ENCODE data around the gene CDK11A. TPM values are rescaled to one million over a fixed set of nuclear protein-coding genes. Genes with fewer than 3 reads are reported as not detected.
"Not testable (repeated sequence)": the region's sequence is repeated elsewhere in the genome, so short reads cannot be mapped to it uniquely, and the experiment has no call there.

Gene CDK11A
- total RNA-seq, 1 donor, result 27.9 TPM

GRCh38 chr1:1758059-1758621, 34.0 kb upstream of the CDK11A start:
- no peak overlapping the region for H3K4me3 ChIP-seq (ENCODE audit: low read length)
- H3K4me1 ChIP-seq (ENCODE audit: insufficient read depth, low read length), result peaks cover 10% of the 10 kb centered on the region

GRCh38 chr1:1757422-1758058, 33.4 kb upstream of the CDK11A start:
- Histone ChIP-seq H3K4me3 (ENCODE audit: low read length) (no peak overlapping the region), H3K9me3 (ENCODE audit: low read depth, low read length) (no peaks in the 10 kb centered on the region), H3K4me1 (ENCODE audit: insufficient read depth, low read length) (peaks cover 10% of the 10 kb centered on the region), H3K27me3 (ENCODE audit: insufficient read depth, low read length) (no peaks in the 10 kb centered on the region)

More at GRCh38 chr1:1758059-1758621, 34.0 kb upstream of the CDK11A start:
- Histone ChIP-seq H3K9me3 (ENCODE audit: low read depth, low read length) (no peaks in the 10 kb centered on the region), H3K27me3 (ENCODE audit: insufficient read depth, low read length) (no peaks in the 10 kb centered on the region)

- H3K9me3 ChIP-seq (ENCODE audit: low read depth, low read length), result no peaks in the 10 kb centered on the region
- peaks cover 10% of the 10 kb centered on the region for H3K4me1 ChIP-seq (ENCODE audit: insufficient read depth, low read length)
- no peak overlapping the region for H3K4me3 ChIP-seq (ENCODE audit: low read length)
- H3K27me3 ChIP-seq (ENCODE audit: insufficient read depth, low read length), result no peaks in the 10 kb centered on the region
These were observed 32.7 kb upstream of the CDK11A start for GRCh38 chr1:1756661-1757421.

- H3K4me1 ChIP-seq (ENCODE audit: insufficient read depth, low read length), result peaks cover 10% of the 10 kb centered on the region
- no peak overlapping the region for H3K4me3 ChIP-seq (ENCODE audit: low read length)
- H3K9me3 ChIP-seq (ENCODE audit: low read depth, low read length), result no peaks in the 10 kb centered on the region
- no peaks in the 10 kb centered on the region for H3K27me3 ChIP-seq (ENCODE audit: insufficient read depth, low read length)
These were observed 31.7 kb upstream of the CDK11A start for GRCh38 chr1:1755852-1756251.

- Histone ChIP-seq H3K27me3 (ENCODE audit: insufficient read depth, low read length) (no peaks in the 10 kb centered on the region), H3K4me3 (ENCODE audit: low read length) (no peak overlapping the region), H3K4me1 (ENCODE audit: insufficient read depth, low read length) (peaks cover 10% of the 10 kb centered on the region), H3K9me3 (ENCODE audit: low read depth, low read length) (no peaks in the 10 kb centered on the region)
These were observed 31.3 kb upstream of the CDK11A start for GRCh38 chr1:1755426-1755825.

GRCh38 chr1:1754051-1754815, 30.1 kb upstream of the CDK11A start:
- Histone ChIP-seq H3K27me3 (ENCODE audit: insufficient read depth, low read length) (no peaks in the 10 kb centered on the region), H3K4me1 (ENCODE audit: insufficient read depth, low read length) (peaks cover 4% of the 10 kb centered on the region), H3K9me3 (ENCODE audit: low read depth, low read length) (no peaks in the 10 kb centered on the region), H3K4me3 (ENCODE audit: low read length) (no peak overlapping the region)

- no peak overlapping the region for H3K4me3 ChIP-seq (ENCODE audit: low read length)
- no peaks in the 10 kb centered on the region for H3K27me3 ChIP-seq (ENCODE audit: insufficient read depth, low read length)
- H3K4me1 ChIP-seq (ENCODE audit: insufficient read depth, low read length), result peaks cover 5% of the 10 kb centered on the region
These were observed 29.4 kb upstream of the CDK11A start for GRCh38 chr1:1753607-1754005.

GRCh38 chr1:1752636-1753606, 28.8 kb upstream of the CDK11A start:
- no peak overlapping the region for H3K4me3 ChIP-seq (ENCODE audit: low read length)
- peaks cover 6% of the 10 kb centered on the region for H3K4me1 ChIP-seq (ENCODE audit: insufficient read depth, low read length)
- no peaks in the 10 kb centered on the region for H3K9me3 ChIP-seq (ENCODE audit: low read depth, low read length)
- no peaks in the 10 kb centered on the region for H3K27me3 ChIP-seq (ENCODE audit: insufficient read depth, low read length)

More at GRCh38 chr1:1753607-1754005, 29.4 kb upstream of the CDK11A start:
- H3K9me3 ChIP-seq (ENCODE audit: low read depth, low read length), result no peaks in the 10 kb centered on the region

GRCh38 chr1:1752190-1752589, 28.0 kb upstream of the CDK11A start:
- Histone ChIP-seq H3K9me3 (ENCODE audit: low read depth, low read length) (no peaks in the 10 kb centered on the region), H3K4me1 (ENCODE audit: insufficient read depth, low read length) (peaks cover 6% of the 10 kb centered on the region), H3K27me3 (ENCODE audit: insufficient read depth, low read length) (no peaks in the 10 kb centered on the region), H3K4me3 (ENCODE audit: low read length) (no peak overlapping the region)

GRCh38 chr1:1749941-1750340, 25.8 kb upstream of the CDK11A start:
- H3K4me3 ChIP-seq (ENCODE audit: low read length); H3K9me3 ChIP-seq (ENCODE audit: low read depth, low read length); H3K27me3 ChIP-seq (ENCODE audit: insufficient read depth, low read length); H3K4me1 ChIP-seq (ENCODE audit: insufficient read depth, low read length): not testable (repeated sequence)

GRCh38 chr1:1748686-1749321, 24.6 kb upstream of the CDK11A start:
- Histone ChIP-seq H3K9me3 (ENCODE audit: low read depth, low read length) (no peaks in the 10 kb centered on the region), H3K4me1 (ENCODE audit: insufficient read depth, low read length) (peaks cover 6% of the 10 kb centered on the region), H3K27me3 (ENCODE audit: insufficient read depth, low read length) (no peaks in the 10 kb centered on the region), H3K4me3 (ENCODE audit: low read length) (no peak overlapping the region)

GRCh38 chr1:1746566-1746909, 22.4 kb upstream of the CDK11A start:
- H3K4me3 ChIP-seq (ENCODE audit: low read length), result peak overlapping the region; percentile 35
- H3K27me3 ChIP-seq (ENCODE audit: insufficient read depth, low read length); H3K9me3 ChIP-seq (ENCODE audit: low read depth, low read length); H3K4me1 ChIP-seq (ENCODE audit: insufficient read depth, low read length): not testable (repeated sequence)

- H3K4me3 ChIP-seq (ENCODE audit: low read length), result peak overlapping the region; percentile 35
- H3K9me3 ChIP-seq (ENCODE audit: low read depth, low read length); H3K27me3 ChIP-seq (ENCODE audit: insufficient read depth, low read length); H3K4me1 ChIP-seq (ENCODE audit: insufficient read depth, low read length): not testable (repeated sequence)
These were observed 21.8 kb upstream of the CDK11A start for GRCh38 chr1:1745651-1746565.
